Measurements from ENCODE around the gene TMEM132C.

DNA sequence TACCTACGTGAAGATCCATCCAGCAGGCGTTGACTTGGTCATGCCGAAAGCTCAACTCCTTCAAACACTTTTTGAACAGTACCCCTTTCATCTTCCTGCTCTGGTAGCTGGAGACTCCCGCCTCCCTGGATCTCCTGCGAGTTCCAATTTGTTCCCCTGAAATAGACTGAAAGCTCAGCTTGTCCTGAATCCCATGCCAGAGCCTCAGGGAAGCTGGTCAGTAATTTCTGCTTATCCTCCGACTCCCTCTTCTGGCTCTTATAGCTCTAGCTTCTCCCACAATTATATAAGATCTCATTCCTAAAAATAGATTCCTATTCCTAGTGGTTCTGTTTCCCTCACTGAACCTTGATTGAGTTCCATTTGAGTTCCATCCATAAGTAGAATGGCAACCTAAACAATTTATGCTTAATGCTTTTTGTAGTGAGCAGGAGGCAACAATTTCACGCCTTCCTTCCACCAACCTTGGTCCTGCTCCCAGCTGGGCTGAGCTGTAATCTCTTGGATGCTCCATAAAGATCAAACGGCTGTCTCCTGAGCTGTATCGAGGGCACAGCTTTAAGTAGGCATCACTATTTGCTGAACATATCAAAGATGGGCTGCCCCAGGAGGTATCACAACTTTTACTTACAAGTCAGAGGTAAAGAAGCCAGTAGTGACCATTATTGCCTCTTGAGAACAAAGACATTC lies 8.0 kb upstream of the TMEM132C start:
- TF ChIP-seq, protein P1, sequence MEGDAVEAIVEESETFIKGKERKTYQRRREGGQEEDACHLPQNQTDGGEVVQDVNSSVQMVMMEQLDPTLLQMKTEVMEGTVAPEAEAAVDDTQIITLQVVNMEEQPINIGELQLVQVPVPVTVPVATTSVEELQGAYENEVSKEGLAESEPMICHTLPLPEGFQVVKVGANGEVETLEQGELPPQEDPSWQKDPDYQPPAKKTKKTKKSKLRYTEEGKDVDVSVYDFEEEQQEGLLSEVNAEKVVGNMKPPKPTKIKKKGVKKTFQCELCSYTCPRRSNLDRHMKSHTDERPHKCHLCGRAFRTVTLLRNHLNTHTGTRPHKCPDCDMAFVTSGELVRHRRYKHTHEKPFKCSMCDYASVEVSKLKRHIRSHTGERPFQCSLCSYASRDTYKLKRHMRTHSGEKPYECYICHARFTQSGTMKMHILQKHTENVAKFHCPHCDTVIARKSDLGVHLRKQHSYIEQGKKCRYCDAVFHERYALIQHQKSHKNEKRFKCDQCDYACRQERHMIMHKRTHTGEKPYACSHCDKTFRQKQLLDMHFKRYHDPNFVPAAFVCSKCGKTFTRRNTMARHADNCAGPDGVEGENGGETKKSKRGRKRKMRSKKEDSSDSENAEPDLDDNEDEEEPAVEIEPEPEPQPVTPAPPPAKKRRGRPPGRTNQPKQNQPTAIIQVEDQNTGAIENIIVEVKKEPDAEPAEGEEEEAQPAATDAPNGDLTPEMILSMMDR (IDR thresholded peaks at IDR 0.05) = no peak
- TF ChIP-seq ZFX (IDR thresholded peaks at IDR 0.05; ENCODE audit: borderline replicate concordance) = no peak
